A549 (cell line): ENCODE data around the gene ARL5C.

Experiments used
- CEBPB ChIP-seq, 2 experiments: fragments of >200 bp in 1 of 2; sonication (Bioruptor Twin) in 1 of 2; formaldehyde crosslinking in 1 of 2; IDR thresholded peaks; 2 replicates each; pipeline ENCODE4 v1.6.1; 2012 to 2016
- HOXA7 ChIP-seq: fragments of 250-450 bp; sonication (Bioruptor Pico); IDR thresholded peaks from 2 replicates; pipeline ENCODE4 v1.5.0; 2020; ENCODE audit warnings: mild to moderate bottlenecking, moderate library complexity
- POLR2A ChIP-seq: IDR thresholded peaks from 2 replicates; pipeline ENCODE4 v1.6.1; 2012; ENCODE audit warnings: mild to moderate bottlenecking, low read length
- TF ChIP-seq, protein P1 (sequence below): fragments of >200 bp; sonication (Bioruptor Twin); formaldehyde crosslinking; IDR thresholded peaks from 3 replicates; pipeline ENCODE4 v1.5.1; 2016
- TF ChIP-seq, protein P2 (sequence below): fragments of 450-650 bp; IDR thresholded peaks from 2 replicates; pipeline ENCODE4 v1.6.1; 2014; ENCODE audit warnings: antibody characterized with exemption

DNA sequence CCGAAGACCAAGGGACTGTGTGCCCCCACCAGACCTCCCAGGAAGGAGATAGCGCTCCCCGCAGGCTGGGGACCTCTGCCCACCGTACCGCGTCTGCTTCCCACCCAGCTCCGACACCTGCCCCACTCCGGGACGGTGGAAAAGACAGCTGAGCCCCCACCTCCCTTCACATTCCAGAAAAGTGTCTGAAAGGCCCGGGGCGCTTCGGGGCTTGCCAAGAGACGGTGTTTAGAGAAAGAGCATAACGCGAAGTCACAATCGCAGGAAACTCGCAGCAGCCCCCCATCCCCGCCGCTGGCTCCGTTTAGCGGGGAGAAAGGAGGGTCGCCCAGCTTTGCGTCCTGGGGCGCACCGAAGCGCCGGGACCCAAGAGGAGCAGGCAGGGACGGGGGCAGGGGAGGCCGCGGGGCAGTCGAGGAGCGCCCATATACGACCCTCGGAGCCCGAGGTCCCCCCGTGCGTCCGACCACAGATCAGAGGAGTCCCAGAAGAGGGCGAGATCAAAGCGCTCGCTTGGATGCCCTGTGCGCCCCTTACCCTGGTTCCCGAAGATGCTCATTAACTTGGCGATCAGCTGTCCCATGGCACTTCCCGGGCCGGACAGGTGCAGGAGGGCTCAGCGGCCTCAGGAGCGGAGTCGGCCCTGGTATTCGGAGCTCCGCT lies 652 bp downstream of the ARL5C start:
- TF ChIP-seq POLR2A, result no peak
- TF ChIP-seq, protein P1, sequence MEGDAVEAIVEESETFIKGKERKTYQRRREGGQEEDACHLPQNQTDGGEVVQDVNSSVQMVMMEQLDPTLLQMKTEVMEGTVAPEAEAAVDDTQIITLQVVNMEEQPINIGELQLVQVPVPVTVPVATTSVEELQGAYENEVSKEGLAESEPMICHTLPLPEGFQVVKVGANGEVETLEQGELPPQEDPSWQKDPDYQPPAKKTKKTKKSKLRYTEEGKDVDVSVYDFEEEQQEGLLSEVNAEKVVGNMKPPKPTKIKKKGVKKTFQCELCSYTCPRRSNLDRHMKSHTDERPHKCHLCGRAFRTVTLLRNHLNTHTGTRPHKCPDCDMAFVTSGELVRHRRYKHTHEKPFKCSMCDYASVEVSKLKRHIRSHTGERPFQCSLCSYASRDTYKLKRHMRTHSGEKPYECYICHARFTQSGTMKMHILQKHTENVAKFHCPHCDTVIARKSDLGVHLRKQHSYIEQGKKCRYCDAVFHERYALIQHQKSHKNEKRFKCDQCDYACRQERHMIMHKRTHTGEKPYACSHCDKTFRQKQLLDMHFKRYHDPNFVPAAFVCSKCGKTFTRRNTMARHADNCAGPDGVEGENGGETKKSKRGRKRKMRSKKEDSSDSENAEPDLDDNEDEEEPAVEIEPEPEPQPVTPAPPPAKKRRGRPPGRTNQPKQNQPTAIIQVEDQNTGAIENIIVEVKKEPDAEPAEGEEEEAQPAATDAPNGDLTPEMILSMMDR, result no peak
- TF ChIP-seq CEBPB (IDR thresholded peaks at IDR 0.05), result no peak
- TF ChIP-seq HOXA7 (CRISPR knock-in tag), result no peak
- TF ChIP-seq, protein P2, sequence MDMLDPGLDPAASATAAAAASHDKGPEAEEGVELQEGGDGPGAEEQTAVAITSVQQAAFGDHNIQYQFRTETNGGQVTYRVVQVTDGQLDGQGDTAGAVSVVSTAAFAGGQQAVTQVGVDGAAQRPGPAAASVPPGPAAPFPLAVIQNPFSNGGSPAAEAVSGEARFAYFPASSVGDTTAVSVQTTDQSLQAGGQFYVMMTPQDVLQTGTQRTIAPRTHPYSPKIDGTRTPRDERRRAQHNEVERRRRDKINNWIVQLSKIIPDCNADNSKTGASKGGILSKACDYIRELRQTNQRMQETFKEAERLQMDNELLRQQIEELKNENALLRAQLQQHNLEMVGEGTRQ, result no peak
